Coronary artery (tissue), 2 donors: ENCODE data around the gene MRPL40.

ENCODE experiments used
- DNase-seq: peaks from one replicate; pipeline ENCODE4 v3.0.0-alpha.2; 2017; ENCODE audit warnings: low spot score
- H3K27ac ChIP-seq, 2 donors: fragments of 200-600 bp; sonication (generic); one replicate each; pipeline ENCODE4 v1.5.1; 2016 to 2019
- H3K4me3 ChIP-seq: fragments of 200-600 bp; sonication (generic); 2 replicates; pipeline ENCODE4 v1.5.1; 2016; ENCODE audit warnings: mild to moderate bottlenecking, moderate library complexity
- TF ChIP-seq, protein P1 (sequence below): fragments of 200-600 bp; sonication (generic); IDR thresholded peaks from one replicate; pipeline ENCODE4 v1.5.1; 2019; ENCODE audit warnings: antibody characterized with exemption

Gene MRPL40

DNA sequence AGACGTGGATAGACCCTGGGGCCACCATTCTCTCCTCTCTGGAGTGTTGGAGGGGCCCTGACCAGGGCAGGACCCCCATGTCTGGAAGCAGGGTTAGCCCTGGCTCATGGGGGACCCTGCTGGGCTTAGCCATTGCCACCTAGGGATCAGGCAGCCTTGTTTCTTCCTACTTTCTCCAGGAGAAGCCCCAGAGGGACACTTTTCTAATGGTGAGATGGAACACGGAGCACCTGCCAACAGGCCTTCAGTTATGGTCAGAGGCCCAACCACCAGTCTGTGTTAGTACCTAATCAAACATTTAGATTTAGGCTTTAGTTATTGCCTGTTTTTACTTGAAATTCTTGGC lies 17.1 kb downstream of the MRPL40 start:
- TF ChIP-seq, protein P1, sequence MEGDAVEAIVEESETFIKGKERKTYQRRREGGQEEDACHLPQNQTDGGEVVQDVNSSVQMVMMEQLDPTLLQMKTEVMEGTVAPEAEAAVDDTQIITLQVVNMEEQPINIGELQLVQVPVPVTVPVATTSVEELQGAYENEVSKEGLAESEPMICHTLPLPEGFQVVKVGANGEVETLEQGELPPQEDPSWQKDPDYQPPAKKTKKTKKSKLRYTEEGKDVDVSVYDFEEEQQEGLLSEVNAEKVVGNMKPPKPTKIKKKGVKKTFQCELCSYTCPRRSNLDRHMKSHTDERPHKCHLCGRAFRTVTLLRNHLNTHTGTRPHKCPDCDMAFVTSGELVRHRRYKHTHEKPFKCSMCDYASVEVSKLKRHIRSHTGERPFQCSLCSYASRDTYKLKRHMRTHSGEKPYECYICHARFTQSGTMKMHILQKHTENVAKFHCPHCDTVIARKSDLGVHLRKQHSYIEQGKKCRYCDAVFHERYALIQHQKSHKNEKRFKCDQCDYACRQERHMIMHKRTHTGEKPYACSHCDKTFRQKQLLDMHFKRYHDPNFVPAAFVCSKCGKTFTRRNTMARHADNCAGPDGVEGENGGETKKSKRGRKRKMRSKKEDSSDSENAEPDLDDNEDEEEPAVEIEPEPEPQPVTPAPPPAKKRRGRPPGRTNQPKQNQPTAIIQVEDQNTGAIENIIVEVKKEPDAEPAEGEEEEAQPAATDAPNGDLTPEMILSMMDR: no peak
- no peak overlapping the region for H3K27ac ChIP-seq
- no peak overlapping the region for H3K4me3 ChIP-seq
- DNase-seq: no peak

DNA sequence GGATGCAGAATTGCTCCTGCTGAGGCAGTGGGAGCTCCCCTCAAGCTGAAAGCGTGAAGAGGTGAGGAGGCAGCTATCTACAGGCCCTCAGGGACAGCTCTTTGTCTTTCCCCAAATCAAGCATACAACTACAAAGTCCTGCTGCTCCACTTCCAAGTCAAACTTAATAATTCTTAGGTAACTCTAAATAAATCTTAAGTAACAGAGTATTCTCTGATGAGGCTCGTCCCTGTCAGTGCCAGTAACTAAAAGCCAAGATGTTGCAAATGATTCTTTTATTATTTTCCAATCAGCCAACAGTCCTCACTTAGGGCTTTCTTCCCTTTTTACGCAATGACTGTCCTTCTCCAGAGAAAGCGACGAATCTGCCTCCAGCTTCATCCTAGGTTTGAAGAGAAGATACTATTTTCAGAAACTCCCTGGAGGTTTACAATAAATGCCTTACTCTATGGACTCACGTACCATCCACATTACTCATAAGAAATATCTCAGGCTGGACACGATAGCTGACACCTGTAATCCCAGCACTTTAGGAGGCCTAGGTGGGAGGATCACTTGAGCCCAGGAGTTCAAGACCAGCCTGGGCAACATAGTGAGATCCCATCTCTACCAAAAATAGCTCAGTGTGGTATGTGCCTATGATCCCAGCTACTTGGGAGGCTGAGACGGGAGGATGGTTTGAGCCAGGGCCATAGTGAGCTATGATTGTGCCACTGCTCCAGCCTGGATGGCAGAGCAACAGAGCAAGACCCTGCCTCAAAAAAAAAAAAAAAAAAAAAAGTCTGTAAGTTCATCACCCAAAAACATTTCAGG lies 18.2 kb downstream of the MRPL40 start:
- no peak overlapping the region for H3K4me3 ChIP-seq
- TF ChIP-seq, protein P1: no peak
- no peak overlapping the region for H3K27ac ChIP-seq
- DNase-seq: no peak

DNA sequence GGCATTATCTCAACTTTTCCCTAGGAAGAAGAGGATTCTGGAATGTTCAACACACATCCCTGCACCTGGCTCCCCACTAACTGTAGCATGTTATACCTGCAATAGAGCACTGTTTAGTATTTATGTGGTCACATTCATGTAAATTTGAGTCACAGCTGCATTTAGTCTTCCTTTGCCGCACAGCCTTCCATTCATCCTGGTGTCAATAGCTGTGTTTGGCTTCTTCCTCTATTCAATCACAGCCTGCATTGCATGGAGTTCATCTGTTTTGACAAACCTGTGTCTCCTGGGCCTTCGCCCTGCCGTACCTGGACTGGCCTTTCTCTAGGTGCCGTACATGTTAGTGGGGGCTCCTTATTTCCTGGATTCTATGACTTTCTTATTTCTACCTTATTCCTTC lies 19.2 kb downstream of the MRPL40 start:
- no peak overlapping the region for H3K4me3 ChIP-seq
- no peak overlapping the region for H3K27ac ChIP-seq
- DNase-seq: no peak
- TF ChIP-seq, protein P1: no peak

DNA sequence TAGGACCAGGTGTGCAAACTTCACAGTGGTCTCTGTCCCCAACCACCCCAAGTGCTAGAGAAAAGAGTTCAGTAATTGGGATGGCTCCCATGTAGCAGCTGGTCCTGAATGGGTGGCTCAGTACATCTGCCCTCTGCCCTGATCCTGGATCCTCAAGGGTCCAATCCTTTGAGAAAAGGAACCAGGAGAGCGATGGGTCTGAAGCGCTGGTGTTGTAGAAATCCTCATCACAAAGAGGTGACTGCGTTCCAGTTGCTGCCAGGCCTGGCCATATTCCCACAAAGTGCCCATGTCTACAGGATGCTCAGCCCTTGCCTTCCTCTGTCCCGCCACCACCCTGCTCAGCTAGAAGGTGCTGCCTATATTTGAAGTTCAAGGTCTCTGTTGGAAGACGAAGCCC lies 21.4 kb downstream of the MRPL40 start:
- TF ChIP-seq, protein P1: no peak
- no peak for DNase-seq
- Histone ChIP-seq H3K27ac (no peak overlapping the region), H3K4me3 (no peak overlapping the region)

DNA sequence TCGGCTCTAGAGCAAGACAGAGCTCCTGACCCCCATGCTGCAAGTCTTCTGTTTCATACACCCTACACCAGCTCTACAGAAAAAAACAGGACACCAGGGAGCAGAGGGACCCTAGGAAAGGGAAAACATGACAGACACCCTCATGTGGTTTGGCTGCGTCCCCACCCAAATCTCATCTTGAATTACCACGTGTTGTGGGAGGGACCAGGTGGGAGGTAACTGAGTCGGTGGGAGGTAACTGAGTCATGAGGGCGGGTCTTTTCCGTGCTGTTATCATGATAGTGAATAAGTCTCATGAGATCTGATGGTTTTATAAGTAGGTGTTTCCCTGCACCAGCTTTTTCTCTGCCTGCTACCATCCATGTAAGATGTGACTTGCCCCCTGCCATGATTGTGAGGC lies 21.8 kb downstream of the MRPL40 start:
- Histone ChIP-seq H3K4me3 (no peak overlapping the region), H3K27ac (no peak overlapping the region)
- no peak for DNase-seq
- TF ChIP-seq, protein P1: no peak

DNA sequence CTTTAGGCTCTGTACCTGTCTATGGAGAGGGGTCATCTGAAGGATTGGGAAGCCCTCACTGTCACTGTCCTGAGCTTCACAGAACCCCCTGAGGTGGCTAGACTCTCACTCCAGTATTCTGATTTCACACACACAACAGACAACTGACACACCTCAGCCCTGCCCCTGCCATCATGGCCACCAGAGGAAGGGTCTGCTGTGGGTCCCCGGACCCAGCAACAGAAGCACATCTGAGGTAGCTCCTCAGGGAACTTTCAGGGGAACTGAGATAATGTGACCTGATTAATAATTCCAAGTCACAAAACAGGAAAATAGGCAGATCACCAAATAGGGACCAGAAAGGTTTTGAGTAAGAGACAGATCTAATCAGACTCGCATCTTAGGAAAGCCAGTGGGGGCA lies 22.7 kb downstream of the MRPL40 start:
- no peak overlapping the region for H3K27ac ChIP-seq
- no peak for DNase-seq
- H3K4me3 ChIP-seq: no peak overlapping the region
- TF ChIP-seq, protein P1: no peak
